ENCODE results near the gene DGKG. TPM values are rescaled to one million over a fixed set of nuclear protein-coding genes. Genes with fewer than 3 reads are reported as not detected.

Gene DGKG
- total RNA-seq, 1 experiment from 2014 or later: 26.1 TPM

DNA sequence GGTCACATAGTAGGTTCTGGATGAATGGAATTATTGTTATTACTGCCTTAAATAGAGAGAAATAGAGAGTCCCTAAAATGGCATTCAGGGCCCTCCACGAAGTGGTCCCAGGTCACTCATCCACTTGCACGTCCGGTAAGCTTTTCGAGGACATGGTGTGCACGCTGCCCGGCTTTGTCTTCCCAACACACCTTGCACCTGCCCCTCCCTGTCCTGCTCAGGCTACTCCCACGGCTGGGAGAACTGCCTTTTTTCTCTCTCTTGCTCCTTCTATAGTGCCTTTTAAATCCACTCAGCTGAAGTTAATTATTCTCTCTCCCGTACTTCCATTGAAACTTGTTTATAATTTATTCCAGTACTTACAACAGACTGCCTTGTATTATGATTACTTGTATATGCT, 5.6 kb upstream of the DGKG start:
- DNase-seq (ENCODE audit: low spot score): no peak

DNA sequence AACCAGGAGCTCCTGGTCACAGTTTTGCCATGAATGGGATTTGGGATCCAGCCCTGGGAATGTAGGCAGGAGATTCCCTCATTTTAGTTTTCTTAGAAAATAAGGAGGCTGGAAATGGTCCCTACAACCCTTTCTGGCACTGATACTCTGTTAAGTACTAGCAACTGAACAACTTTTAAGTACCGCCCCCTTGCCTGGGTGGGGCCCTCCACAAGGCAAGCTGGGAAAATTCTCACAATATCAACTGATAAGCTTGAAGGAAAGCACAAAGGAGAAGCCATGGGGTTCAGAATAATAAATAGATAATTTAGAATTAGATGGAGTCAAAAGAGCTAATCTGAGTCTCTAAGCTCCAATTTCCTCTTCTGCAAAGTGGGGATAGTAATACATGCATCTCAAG, 4.2 kb upstream of the DGKG start:
- no peak for DNase-seq (ENCODE audit: low spot score)

- DNase-seq (ENCODE audit: low spot score): no peak
Measured at GRCh38 chr3:186365202-186365974, 3.4 kb upstream of the DGKG start.

DNA sequence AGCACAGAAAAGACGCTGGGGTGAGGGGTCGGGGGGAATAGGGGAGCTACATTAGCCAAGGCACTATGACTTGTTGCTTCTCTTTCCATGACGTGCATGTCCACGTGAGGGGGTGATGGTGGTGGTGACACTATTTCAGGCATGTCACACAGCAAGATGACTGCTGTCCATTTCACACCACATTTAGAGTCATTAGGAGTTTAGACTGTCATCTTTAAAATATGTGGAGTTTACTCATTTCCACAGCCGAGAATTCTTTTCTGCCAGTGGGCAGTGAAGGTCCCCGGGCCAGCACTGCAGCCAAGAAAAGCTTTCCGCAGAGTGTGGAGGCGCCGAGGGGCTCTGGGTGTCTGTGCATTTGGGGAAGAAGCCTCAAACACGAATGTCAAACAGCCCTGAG, 954 bp upstream of the DGKG start:
- DNase-seq (ENCODE audit: low spot score): no peak

- no peak for DNase-seq (ENCODE audit: low spot score)
Measured at GRCh38 chr3:186362537-186362842, 456 bp upstream of the DGKG start.

DNA sequence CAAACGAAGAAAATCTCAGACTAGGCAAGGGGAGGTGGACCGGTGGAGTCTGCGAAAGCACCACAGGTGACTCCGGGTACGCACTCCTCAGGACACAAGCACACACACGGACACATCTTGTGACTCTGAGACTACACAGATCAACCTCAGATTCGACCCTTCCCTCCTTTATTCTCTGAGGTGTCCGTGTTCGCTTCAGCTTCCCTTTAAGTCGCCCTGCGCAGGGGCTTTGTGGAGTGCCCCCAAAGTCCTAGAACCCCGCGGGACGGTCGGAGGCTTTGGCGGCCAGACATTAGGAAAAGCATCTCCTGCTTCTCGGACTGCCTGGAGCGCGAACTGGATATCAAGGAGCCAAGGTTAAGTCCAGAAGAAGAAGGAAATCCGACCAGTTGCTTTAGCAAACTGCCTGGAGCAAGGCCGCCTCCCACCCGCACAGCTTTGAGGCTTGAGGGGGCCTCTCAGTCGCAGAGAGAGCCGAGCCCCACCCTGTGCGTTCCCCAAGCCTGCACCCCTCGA, 730 bp downstream of the DGKG start:
- DNase-seq (ENCODE audit: low spot score): no peak

DNA sequence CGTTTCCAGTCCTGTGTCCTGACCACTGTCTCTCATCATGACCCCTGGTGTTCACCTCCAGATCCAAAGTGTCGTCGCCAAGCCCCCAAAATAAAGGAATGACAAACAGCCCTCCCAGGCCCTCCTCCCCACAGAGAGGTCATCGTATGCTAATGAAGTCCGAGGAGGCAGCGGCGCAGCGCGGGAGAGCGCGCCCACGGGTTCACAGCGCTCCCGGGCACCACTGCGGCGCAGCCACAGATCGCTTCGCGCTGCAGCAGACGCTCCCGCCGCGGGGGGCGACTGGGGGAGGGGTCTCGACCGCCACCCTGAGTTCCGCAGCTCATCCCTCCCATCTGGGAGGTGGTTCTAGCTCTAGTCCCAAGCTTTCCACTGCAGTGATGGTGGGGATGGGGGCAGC, 1.3 kb downstream of the DGKG start:
- DNase-seq (ENCODE audit: low spot score): no peak

GRCh38 chr3:186359078-186359477, 3.0 kb downstream of the DGKG start:
- DNase-seq (ENCODE audit: low spot score): no peak

DNA sequence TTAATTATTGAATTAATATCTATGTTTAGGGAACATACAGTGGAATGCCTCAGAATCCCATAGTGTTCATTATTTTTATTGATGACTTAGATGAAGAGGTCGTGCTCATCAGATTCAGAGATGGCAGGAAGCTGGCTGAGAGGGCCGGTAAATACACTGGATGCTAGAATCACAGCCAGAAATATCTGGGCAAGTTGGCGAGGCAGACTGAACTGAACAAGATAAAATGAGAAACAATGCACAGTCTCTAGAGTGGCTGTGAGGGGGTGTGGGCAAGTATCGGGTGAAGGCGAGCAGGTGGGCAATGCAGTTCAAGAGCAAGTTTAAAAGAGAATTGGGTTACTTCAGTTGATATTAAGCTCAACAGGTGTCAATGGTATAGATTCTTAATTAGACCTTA, 5.9 kb downstream of the DGKG start:
- no peak for DNase-seq (ENCODE audit: low spot score)

- no peak for DNase-seq (ENCODE audit: low spot score)
Measured at GRCh38 chr3:186354100-186354499, 7.9 kb downstream of the DGKG start.

DNA sequence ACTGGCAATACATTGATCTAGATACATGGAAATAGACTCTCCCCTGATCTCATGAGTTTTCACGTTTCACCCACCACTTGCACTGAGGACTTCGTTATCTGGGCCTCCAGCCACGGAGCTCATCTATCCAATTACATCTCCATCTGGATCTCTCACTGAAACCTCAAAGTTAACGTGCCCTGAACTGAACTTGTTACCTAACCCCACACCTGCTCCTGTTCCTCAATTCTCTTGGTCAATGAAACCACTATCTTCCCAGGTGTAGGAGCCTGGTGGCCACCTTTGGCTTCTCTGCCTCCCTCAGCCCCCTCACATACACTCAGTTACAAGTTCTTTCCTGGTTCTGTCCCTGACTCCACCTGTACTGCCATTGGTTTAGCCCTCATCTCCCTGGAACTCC, 9.7 kb downstream of the DGKG start:
- no peak for DNase-seq (ENCODE audit: low spot score)

- DNase-seq (ENCODE audit: low spot score): no peak
Measured at GRCh38 chr3:186342197-186342596, 19.8 kb downstream of the DGKG start.

DNA sequence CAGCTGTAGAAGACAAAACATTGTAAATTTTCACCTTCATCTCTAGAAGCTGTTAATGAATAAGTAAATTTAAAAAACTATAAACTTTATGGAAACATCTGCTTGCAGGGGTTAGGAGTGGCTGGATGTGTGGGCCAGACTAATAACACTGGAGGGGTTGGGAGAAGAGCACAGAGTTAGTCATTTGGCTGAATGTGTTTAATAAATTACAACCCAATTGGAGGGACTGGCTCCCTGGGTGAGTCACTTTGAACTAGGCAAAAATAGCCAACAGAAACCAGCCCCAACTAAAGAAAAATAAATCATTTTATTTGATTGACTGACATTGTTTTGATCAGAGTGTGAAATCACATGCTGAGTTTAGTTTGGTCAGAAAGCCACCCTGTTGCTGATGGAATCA, 21.8 kb downstream of the DGKG start:
- no peak for DNase-seq (ENCODE audit: low spot score)

GRCh38 chr3:186339180-186339918, 22.7 kb downstream of the DGKG start:
- DNase-seq (ENCODE audit: low spot score): no peak

DNA sequence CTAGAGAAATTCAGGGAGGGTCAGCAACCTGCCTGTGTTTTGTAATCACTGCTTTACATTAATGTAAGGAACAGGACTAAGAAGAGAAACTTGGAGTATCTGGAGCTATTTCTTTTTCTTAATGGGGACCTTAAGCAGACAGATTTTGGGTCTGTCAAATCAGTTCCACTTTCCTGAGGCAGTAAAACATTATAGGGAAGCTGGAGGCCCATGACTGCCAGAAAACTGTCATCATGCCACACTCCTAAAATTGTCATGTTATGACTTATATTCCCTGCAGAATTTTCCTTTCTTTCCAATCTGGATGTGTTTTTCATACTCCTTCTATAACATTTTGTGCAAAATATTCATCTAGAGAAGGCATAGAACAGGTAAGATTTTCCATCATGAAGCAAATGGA, 28.8 kb downstream of the DGKG start:
- no peak for DNase-seq (ENCODE audit: low spot score)

DNA sequence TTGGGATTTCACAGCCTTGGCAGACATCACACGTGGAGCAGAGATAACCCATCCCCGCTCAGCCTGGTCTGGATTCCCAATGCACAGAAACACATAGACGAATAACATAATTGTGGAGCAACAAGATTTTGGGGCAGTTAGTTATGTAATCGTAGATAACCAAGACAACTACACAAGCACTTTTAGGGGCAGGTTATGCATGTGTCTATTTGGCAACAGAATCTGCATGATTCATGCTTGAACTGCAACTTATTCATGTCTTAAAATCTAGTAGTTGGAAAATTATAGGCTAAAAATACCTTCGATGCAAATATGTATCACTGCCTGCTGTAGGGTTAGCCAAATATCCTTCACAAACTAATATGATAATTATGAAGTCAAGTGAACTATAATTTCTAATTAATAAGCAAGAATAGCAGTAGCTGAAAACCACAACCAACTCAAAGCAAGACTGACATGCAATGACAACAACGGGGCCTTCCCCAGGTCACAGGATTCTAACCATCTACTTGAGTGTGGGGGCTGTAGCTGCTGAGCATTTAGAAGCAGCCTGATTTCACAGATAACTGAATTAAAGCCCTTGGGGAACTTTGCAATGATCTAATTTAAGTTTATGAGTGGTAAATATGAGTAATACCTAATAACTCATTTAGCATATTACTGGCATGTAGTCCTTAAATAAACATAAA, 31.1 kb downstream of the DGKG start:
- DNase-seq (ENCODE audit: low spot score): no peak

GRCh38 chr3:186329589-186329988, 32.4 kb downstream of the DGKG start:
- no peak for DNase-seq (ENCODE audit: low spot score)

GRCh38 chr3:186327912-186328487, 34.0 kb downstream of the DGKG start:
- DNase-seq (ENCODE audit: low spot score): no peak

DNA sequence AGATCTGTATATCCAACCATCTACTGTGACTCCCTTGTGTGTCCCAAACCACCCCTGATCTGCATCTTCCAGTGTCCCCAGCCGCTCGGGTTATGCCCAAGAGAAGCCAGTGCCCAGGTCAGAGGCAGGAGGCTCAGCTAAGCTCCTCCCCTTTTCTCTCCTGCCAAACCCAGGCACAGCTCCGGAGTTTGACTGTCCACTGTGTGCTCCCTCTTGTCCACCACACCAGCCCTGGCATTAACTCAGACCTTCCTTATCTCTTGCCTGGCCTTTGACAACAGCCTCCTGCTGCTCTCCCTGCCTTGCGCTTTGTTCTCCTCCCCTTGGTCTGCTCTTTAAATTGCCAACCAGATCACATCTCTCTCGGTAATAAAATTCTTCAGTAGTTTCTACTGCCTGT, 39.3 kb downstream of the DGKG start:
- no peak for DNase-seq (ENCODE audit: low spot score)

DNA sequence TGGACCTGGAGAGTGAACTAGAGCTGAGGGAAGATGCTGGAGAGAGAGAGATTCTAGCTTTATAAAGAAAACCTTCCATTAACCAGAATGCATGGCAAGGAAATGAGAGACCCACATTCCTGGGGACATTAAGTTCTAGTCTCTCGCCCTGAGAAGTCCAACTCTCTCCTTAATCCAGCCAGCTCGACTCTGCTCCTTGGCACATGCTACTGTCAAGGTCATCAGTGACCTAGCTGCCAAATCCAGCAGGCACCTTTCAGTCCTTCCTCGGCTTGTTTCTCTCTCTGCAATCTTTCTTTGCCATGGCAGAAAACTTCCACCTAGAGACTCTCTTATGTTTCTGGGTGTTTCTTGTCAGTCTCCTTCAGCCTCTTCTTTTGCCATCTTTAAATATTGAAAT, 40.3 kb downstream of the DGKG start:
- DNase-seq (ENCODE audit: low spot score): no peak

DNA sequence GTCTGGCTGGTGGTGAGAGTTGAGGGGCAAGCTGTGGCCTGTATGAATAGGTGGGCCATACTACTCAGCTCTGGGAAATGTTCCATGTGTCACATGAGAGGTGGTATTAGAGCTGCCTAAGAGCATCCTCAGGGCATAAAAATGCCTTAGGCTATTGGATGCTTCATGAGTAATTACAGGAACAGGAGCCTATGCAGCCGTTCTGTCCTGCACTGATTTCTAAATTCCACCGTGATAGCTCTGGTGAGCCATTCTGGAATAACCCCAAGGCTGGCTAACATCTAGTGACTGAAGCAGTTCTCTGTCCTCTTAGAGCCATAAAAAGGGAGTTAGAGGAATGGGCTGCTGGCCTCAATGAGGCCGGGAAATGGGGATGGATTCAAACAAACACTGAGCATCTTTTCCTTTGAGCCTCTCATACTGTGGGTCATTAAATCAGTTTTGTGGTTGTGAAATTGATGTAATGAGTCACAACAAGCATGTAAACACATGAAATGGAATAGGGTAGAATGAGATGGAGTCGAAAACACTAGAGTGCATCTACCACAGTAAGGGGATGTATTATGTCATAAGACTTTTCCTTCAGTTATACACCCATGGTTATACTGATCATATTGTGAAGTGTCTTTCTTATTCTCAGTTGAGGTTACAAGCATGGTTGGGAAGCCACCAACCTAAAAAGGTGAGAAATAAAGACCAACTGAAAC, 41.0 kb downstream of the DGKG start:
- DNase-seq (ENCODE audit: low spot score): peak; percentile 67

DNA sequence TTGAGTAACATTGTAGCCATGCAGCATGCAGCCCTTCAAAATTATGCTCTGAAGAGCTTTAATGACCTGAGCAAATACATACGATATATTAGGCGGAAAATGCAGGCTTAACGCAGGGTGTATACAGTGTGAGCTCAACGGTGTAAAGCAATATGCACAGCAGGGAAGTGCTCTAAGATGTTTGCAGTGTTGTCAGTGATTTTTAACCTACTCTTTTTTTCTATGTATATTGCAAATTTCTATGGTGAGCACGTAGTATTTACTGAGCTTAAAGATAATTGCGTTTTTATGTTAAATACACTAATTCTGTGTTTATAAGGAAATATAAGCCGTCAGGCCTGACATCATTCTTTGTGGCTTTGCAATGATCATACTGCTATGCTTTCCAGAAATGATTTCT, 42.1 kb downstream of the DGKG start:
- DNase-seq (ENCODE audit: low spot score): no peak

Data from H4 (cell line).